H9 (cell line): ENCODE results near the gene PEX7. TPM values are rescaled to one million over a fixed set of nuclear protein-coding genes. Genes with fewer than 3 reads are reported as not detected.
"Not testable (repeated sequence)": the region's sequence is repeated elsewhere in the genome, so short reads cannot be mapped to it uniquely, and the experiment has no call there.

Experiments
- DNase-seq: peaks from one replicate; pipeline ENCODE4 v3.0.0-alpha.2; 2017
- H2AFZ ChIP-seq: one replicate; pipeline ENCODE4 v1.6.1; 2013; ENCODE audit warnings: mild to moderate bottlenecking, low read length, control low read depth, moderate library complexity
- H2AK5ac ChIP-seq: 2 replicates; pipeline ENCODE4 v1.6.1; 2013; ENCODE audit warnings: low read length, control low read depth, mixed read lengths; ENCODE audit not compliant: insufficient read length
- H2BK120ac ChIP-seq: one replicate; pipeline ENCODE4 v1.6.1; 2013; ENCODE audit warnings: low read depth, mild to moderate bottlenecking, low read length, control low read depth, inconsistent platforms; ENCODE audit not compliant: poor library complexity, severe bottlenecking
- H2BK12ac ChIP-seq: 2 replicates; pipeline ENCODE4 v1.6.1; 2013; ENCODE audit warnings: low read length, control low read depth, mixed read lengths, low read depth; ENCODE audit not compliant: insufficient read length
- H2BK15ac ChIP-seq: 2 replicates; pipeline ENCODE4 v1.6.1; 2013; ENCODE audit warnings: low read depth, low read length, control low read depth
- H2BK20ac ChIP-seq: one replicate; pipeline ENCODE4 v1.6.1; 2013; ENCODE audit warnings: low read depth, mild to moderate bottlenecking, low read length, control low read depth, inconsistent platforms; ENCODE audit not compliant: poor library complexity, severe bottlenecking
- H2BK5ac ChIP-seq: 2 replicates; pipeline ENCODE4 v1.6.1; 2013; ENCODE audit warnings: low read length, control low read depth, mixed read lengths; ENCODE audit not compliant: insufficient read length
- H3K14ac ChIP-seq: 2 replicates; pipeline ENCODE4 v1.6.1; 2013; ENCODE audit warnings: low read length, control low read depth; ENCODE audit not compliant: insufficient read depth
- H3K18ac ChIP-seq: 2 replicates; pipeline ENCODE4 v1.6.1; 2013; ENCODE audit warnings: low read depth, mild to moderate bottlenecking, mixed read lengths, low read length, control low read depth; ENCODE audit not compliant: insufficient read length
- H3K23ac ChIP-seq: 2 replicates; pipeline ENCODE4 v1.6.1; 2013; ENCODE audit warnings: low read length, control low read depth, mixed read lengths, low read depth; ENCODE audit not compliant: insufficient read length
- H3K23me2 ChIP-seq: 2 replicates; pipeline ENCODE4 v1.6.1; 2013; ENCODE audit warnings: low read depth, mild to moderate bottlenecking, mixed read lengths, low read length, control low read depth; ENCODE audit not compliant: insufficient read length, poor library complexity, severe bottlenecking
- H3K27ac ChIP-seq: 2 replicates; pipeline ENCODE4 v1.5.1; 2013; ENCODE audit warnings: low read length, control low read depth, mixed read lengths, low read depth; ENCODE audit not compliant: insufficient read length
- H3K27me3 ChIP-seq: 2 replicates; pipeline ENCODE4 v1.6.1; 2013; ENCODE audit warnings: low read length, control low read depth, inconsistent platforms; ENCODE audit not compliant: insufficient read depth
- H3K4ac ChIP-seq: 2 replicates; pipeline ENCODE4 v1.6.1; 2013; ENCODE audit warnings: low read depth, mild to moderate bottlenecking, control low read depth, inconsistent platforms, low read length, moderate library complexity
- H3K4me1 ChIP-seq: 2 replicates; pipeline ENCODE4 v1.6.1; 2013; ENCODE audit warnings: low read length, control low read depth, inconsistent platforms; ENCODE audit not compliant: insufficient read depth
- H3K4me2 ChIP-seq: 2 replicates; pipeline ENCODE4 v1.6.1; 2013; ENCODE audit warnings: low read length, control low read depth, mixed read lengths; ENCODE audit not compliant: insufficient read length, insufficient read depth
- H3K56ac ChIP-seq: 2 replicates; pipeline ENCODE4 v1.6.1; 2013; ENCODE audit warnings: low read depth, mild to moderate bottlenecking, mixed read lengths, low read length, control low read depth; ENCODE audit not compliant: insufficient read length
- H3K79me1 ChIP-seq: 2 replicates; pipeline ENCODE4 v1.6.1; 2013; ENCODE audit warnings: low read depth, mild to moderate bottlenecking, moderate library complexity, low read length, control low read depth, inconsistent platforms; ENCODE audit not compliant: insufficient read depth, poor library complexity, severe bottlenecking
- H3K79me2 ChIP-seq: 2 replicates; pipeline ENCODE4 v1.6.1; 2013; ENCODE audit warnings: low read length, control low read depth, inconsistent platforms; ENCODE audit not compliant: insufficient read depth
- H3K9ac ChIP-seq: 2 replicates; pipeline ENCODE4 v1.6.1; 2013; ENCODE audit warnings: low read length, control low read depth, mixed read lengths; ENCODE audit not compliant: insufficient read length; ENCODE audit errors: extremely low read depth
- H3K9me3 ChIP-seq: one replicate; pipeline ENCODE4 v1.6.1; 2013; ENCODE audit warnings: low read depth, low read length, inconsistent platforms; ENCODE audit not compliant: control insufficient read depth
- H3T11ph ChIP-seq: one replicate; pipeline ENCODE4 v1.6.1; 2013; ENCODE audit warnings: mild to moderate bottlenecking, low read length, control low read depth, inconsistent platforms
- H4K20me1 ChIP-seq: one replicate; pipeline ENCODE4 v1.6.1; 2013; ENCODE audit not compliant: control insufficient read depth, insufficient read length, insufficient read depth
- H4K5ac ChIP-seq: 2 replicates; pipeline ENCODE4 v1.6.1; 2013; ENCODE audit warnings: low read depth, mild to moderate bottlenecking, mixed read lengths, low read length, control low read depth; ENCODE audit not compliant: insufficient read length
- H4K8ac ChIP-seq: replicated peaks from 2 replicates; pipeline ENCODE4 v1.6.1; 2013; ENCODE audit warnings: low read length, control low read depth, mixed read lengths, low read depth; ENCODE audit not compliant: insufficient read length
- H4K91ac ChIP-seq: 2 replicates; pipeline ENCODE4 v1.6.1; 2013; ENCODE audit warnings: low read depth, mild to moderate bottlenecking, moderate library complexity, mixed read lengths, low read length, control low read depth; ENCODE audit not compliant: insufficient read length
- H3K27ac Mint-ChIP-seq, 3 experiments: 2 replicates in 2 of 3; 3 replicates in 1 of 3; pipeline ENCODE4 v1.8.0; 2020 to 2021; ENCODE audit warnings: mixed read lengths in 3 of 3, mild to moderate bottlenecking in 1 of 3, moderate library complexity in 1 of 3
- H3K27me3 Mint-ChIP-seq: 2 replicates; pipeline ENCODE4 v1.8.0; 2021; ENCODE audit warnings: low read depth, mild to moderate bottlenecking, moderate library complexity, mixed read lengths
- H3K36me3 Mint-ChIP-seq, 3 experiments: 2 replicates in 2 of 3; 3 replicates in 1 of 3; pipeline ENCODE4 v1.8.0; 2020 to 2021; ENCODE audit warnings: low read depth in 3 of 3, mixed read lengths in 3 of 3; ENCODE audit not compliant: insufficient read depth in 1 of 3
- H3K4me1 Mint-ChIP-seq, 2 experiments: 2 replicates each; pipeline ENCODE4 v1.8.0; 2020; ENCODE audit warnings: mixed read lengths in 2 of 2
- H3K4me3 Mint-ChIP-seq, 2 experiments: 2 replicates in 1 of 2; 3 replicates in 1 of 2; pipeline ENCODE4 v1.8.0; 2020 to 2021; ENCODE audit warnings: mild to moderate bottlenecking in 2 of 2, mixed read lengths in 2 of 2, moderate library complexity in 1 of 2
- H3K9me3 Mint-ChIP-seq, 2 experiments: 2 replicates in 1 of 2; 3 replicates in 1 of 2; pipeline ENCODE4 v1.8.0; 2020; ENCODE audit warnings: mild to moderate bottlenecking in 2 of 2, mixed read lengths in 2 of 2, moderate library complexity in 1 of 2
- WGBS: extraction: QIAGEN DNeasy Blood & Tissue Kit; methylation state at CpG from one replicate; pipeline ENCODE4 v1.1.7; 2013; ENCODE audit warnings: missing lambda C conversion rate, low lambda C conversion rate, mixed read lengths; ENCODE audit not compliant: insufficient read length; ENCODE audit errors: extremely low coverage; 5-methylcytosine and 5-hydroxymethylcytosine counted together
- total RNA-seq: library from RNA; stranded (reverse); gene quantifications from 2 replicates; pipeline ENCODE4 v1.2.1, GENCODE V29; 2021
- TF ChIP-seq, protein P1 (sequence below): fragments of 200-600 bp; sonication (generic); conservative IDR thresholded peaks from 3 replicates; pipeline ENCODE4 v1.8.0; 2021; ENCODE audit warnings: antibody characterized with exemption, mild to moderate bottlenecking

Gene PEX7
- total RNA-seq, 1 experiment from 2014 or later: 8.4 TPM

DNA sequence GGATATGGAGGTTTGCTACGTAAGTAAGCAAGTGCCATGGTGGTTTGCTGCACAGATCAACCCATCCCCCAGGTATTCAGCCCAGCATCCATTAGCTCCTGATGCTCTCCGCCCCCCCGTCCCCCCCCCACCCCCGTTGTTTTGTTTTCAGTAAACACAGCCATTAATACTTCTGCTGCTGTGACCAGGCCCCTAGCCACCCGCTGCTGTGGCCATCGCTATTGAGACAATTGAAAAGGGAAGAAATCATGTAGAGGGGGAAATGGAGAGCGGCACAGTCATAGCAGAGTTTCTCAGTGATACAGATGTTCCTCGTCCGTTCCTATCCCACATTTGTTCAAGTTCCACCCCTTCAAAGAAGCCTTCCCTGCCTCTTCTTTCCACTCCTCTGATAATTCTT is 124.6 kb downstream of the PEX7 start:
- TF ChIP-seq, protein P1, sequence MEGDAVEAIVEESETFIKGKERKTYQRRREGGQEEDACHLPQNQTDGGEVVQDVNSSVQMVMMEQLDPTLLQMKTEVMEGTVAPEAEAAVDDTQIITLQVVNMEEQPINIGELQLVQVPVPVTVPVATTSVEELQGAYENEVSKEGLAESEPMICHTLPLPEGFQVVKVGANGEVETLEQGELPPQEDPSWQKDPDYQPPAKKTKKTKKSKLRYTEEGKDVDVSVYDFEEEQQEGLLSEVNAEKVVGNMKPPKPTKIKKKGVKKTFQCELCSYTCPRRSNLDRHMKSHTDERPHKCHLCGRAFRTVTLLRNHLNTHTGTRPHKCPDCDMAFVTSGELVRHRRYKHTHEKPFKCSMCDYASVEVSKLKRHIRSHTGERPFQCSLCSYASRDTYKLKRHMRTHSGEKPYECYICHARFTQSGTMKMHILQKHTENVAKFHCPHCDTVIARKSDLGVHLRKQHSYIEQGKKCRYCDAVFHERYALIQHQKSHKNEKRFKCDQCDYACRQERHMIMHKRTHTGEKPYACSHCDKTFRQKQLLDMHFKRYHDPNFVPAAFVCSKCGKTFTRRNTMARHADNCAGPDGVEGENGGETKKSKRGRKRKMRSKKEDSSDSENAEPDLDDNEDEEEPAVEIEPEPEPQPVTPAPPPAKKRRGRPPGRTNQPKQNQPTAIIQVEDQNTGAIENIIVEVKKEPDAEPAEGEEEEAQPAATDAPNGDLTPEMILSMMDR: no peak
- H3K4ac ChIP-seq: no peak overlapping the region
- H3K23ac ChIP-seq: no peak overlapping the region
- H3K27me3 Mint-ChIP-seq: peaks cover under 1% of the 10 kb centered on the region; the same call in 1 of the 2 replicates
- no peak overlapping the region for H2BK20ac ChIP-seq
- peaks cover 0 to 16% of the 10 kb centered on the region in 2 experiments for H3K4me1 Mint-ChIP-seq
- H3K23me2 ChIP-seq: no peaks in the 10 kb centered on the region
- H3K4me1 ChIP-seq: no peaks in the 10 kb centered on the region; the same call in 1 of the 2 replicates
- H3K14ac ChIP-seq: no peak overlapping the region
- no peak overlapping the region for H4K91ac ChIP-seq
- H3K4me3 Mint-ChIP-seq: no peak overlapping the region
- H3T11ph ChIP-seq: no peak overlapping the region
- no peak overlapping the region for H4K5ac ChIP-seq
- no peak overlapping the region for H2AK5ac ChIP-seq
- H4K20me1 ChIP-seq: no peaks in the 10 kb centered on the region
- no peak overlapping the region for H2BK5ac ChIP-seq
- H3K56ac ChIP-seq: no peak overlapping the region
- no CpG with 5 or more reads among the region's 9 CpGs for WGBS
- H2AFZ ChIP-seq: no peak overlapping the region
- no peak overlapping the region for H2BK12ac ChIP-seq
- H3K9me3 ChIP-seq: no peaks in the 10 kb centered on the region
- no peak overlapping the region for H3K18ac ChIP-seq
- H2BK120ac ChIP-seq: no peak overlapping the region
- H3K9ac ChIP-seq: no peak overlapping the region
- no peak overlapping the region for H2BK15ac ChIP-seq
- H4K8ac ChIP-seq: no peak overlapping the region
- H3K27me3 ChIP-seq: no peaks in the 10 kb centered on the region
- peak; percentile 45 for DNase-seq
- no peak overlapping the region for H3K27ac ChIP-seq
- no peaks in the 10 kb centered on the region for H3K79me1 ChIP-seq
- H3K27ac Mint-ChIP-seq: peak overlapping the region; percentile 39 to 79 (median 64); a peak in 5 of 7 replicates
- no peak overlapping the region for H3K4me2 ChIP-seq
- no peaks in the 10 kb centered on the region for H3K79me2 ChIP-seq
- H3K9me3 Mint-ChIP-seq: peaks cover 7 to 8% of the 10 kb centered on the region in 2 experiments
- H3K36me3 Mint-ChIP-seq: peaks cover 6 to 13% (median 10%) of the 10 kb centered on the region in 3 experiments

DNA sequence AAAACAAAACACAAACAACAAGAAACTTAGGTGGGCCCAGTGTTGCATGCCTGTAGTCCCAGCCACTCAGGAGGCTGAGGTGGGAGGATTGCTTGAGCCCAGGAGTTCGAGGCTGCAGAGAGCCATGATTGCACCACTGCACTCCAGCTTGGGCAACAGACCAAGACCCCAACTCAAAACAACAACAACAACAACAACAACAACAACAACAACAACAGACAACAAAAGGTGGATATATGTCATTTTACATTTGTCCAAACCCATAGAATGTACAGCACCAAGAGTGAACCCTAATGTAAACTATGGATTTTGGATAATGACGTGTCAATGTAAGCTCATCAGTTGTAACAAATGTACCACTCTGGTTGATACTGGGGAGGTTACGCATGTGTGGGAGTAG is 127.6 kb downstream of the PEX7 start:
- no CpG with 5 or more reads among the region's 3 CpGs for WGBS
- not testable (repeated sequence) for H3K9ac ChIP-seq, H2BK20ac ChIP-seq, H3K27me3 Mint-ChIP-seq, DNase-seq, H3T11ph ChIP-seq, H3K27ac ChIP-seq, H2AFZ ChIP-seq, H3K4me1 ChIP-seq, H3K4me3 Mint-ChIP-seq, H3K23ac ChIP-seq, H2BK15ac ChIP-seq, H3K4me2 ChIP-seq, H4K91ac ChIP-seq, H3K23me2 ChIP-seq, H2BK5ac ChIP-seq, H3K27me3 ChIP-seq, H3K79me1 ChIP-seq, H3K18ac ChIP-seq, H3K9me3 Mint-ChIP-seq, H3K56ac ChIP-seq, H3K14ac ChIP-seq, H3K9me3 ChIP-seq, H4K5ac ChIP-seq, H2BK12ac ChIP-seq, H3K79me2 ChIP-seq, H3K4ac ChIP-seq, H2AK5ac ChIP-seq, H4K20me1 ChIP-seq, H2BK120ac ChIP-seq, H4K8ac ChIP-seq, H3K27ac Mint-ChIP-seq
- peaks cover 6 to 13% (median 10%) of the 10 kb centered on the region in 3 experiments for H3K36me3 Mint-ChIP-seq
- H3K4me1 Mint-ChIP-seq: peaks cover 7 to 27% of the 10 kb centered on the region in 2 experiments
